Muscle layer of colon (tissue), 2 donors: ENCODE data around the gene CNTRL.

Experiments used
- H3K27ac ChIP-seq: one replicate; pipeline ENCODE4 v1.7.0; 2013; ENCODE audit warnings: low read depth, mild to moderate bottlenecking, low read length, moderate library complexity
- H3K27me3 ChIP-seq, 2 donors: one replicate each; pipeline ENCODE4 v1.7.0; 2013; ENCODE audit warnings: low read length in 2 of 2, mild to moderate bottlenecking in 2 of 2; ENCODE audit not compliant: insufficient read depth in 2 of 2, control insufficient read depth in 1 of 2
- H3K36me3 ChIP-seq: one replicate; pipeline ENCODE4 v1.7.0; 2013; ENCODE audit warnings: mild to moderate bottlenecking, low read length; ENCODE audit not compliant: insufficient read depth
- H3K4me1 ChIP-seq: one replicate; pipeline ENCODE4 v1.7.0; 2013; ENCODE audit warnings: mild to moderate bottlenecking, low read length; ENCODE audit not compliant: insufficient read depth
- H3K4me3 ChIP-seq, 2 donors: one replicate each; pipeline ENCODE4 v1.7.0; 2013; ENCODE audit warnings: low read length in 2 of 2, low read depth in 1 of 2, mild to moderate bottlenecking in 1 of 2, moderate library complexity in 1 of 2
- H3K9ac ChIP-seq: one replicate; pipeline ENCODE4 v1.7.0; 2013; ENCODE audit warnings: low read length
- H3K9me3 ChIP-seq: one replicate; pipeline ENCODE4 v1.7.0; 2013; ENCODE audit warnings: mild to moderate bottlenecking, low read length
- donor health status: abdominal sarcoma.
- donor health status: Adenocarcinoma of cecum.

The CNTRL gene

DNA sequence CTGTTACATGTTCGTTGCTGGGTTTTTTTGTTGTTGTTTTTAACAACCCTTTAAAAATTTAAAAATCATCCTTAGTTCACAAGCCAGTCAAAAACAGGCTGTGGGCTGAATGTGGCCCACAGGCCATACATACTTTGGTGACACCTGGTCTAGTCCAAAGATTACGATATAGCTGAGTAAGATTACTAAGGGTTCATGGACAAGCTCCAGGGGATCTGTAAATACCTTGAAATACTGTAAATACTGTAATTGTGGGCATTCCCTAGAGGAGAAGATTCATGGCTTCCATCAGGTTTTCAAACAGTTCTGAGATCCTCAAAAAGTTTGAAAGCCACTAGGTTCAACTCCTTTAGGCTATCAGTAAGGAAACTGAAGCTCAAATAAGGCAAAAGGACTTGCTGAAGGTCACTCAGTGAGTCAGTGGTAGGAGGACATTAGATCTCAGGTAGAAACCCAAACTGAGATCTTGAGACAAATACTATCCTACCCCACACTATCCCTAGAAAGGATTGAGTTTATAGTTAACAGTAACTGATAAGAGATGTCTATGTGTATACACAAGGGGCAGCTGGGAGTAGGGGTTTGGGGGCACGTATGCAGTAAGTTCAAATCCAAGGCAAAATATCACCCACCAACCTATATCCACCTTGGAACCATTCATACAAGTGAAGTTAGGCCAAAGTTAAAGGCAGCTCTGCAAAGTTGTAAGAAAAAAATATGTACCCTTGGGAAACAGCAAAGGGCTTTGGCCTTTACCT lies 109.1 kb downstream of the CNTRL start:
- Histone ChIP-seq H3K27me3 (no peaks in the 10 kb centered on the region), H3K4me3 (no peak overlapping the region), H3K4me1 (peaks cover 34% of the 10 kb centered on the region), H3K36me3 (peaks cover 34% of the 10 kb centered on the region), H3K9me3 (no peaks in the 10 kb centered on the region), H3K9ac (no peak overlapping the region), H3K27ac (no peak overlapping the region)

GRCh38 chr9:121184463-121184862 lies 109.7 kb downstream of the CNTRL start:
- no peaks in the 10 kb centered on the region for H3K9me3 ChIP-seq
- H3K36me3 ChIP-seq = peaks cover 32% of the 10 kb centered on the region
- no peak overlapping the region for H3K9ac ChIP-seq
- H3K4me3 ChIP-seq = no peak overlapping the region
- H3K4me1 ChIP-seq = peaks cover 37% of the 10 kb centered on the region
- no peak overlapping the region for H3K27ac ChIP-seq
- no peaks in the 10 kb centered on the region for H3K27me3 ChIP-seq

DNA sequence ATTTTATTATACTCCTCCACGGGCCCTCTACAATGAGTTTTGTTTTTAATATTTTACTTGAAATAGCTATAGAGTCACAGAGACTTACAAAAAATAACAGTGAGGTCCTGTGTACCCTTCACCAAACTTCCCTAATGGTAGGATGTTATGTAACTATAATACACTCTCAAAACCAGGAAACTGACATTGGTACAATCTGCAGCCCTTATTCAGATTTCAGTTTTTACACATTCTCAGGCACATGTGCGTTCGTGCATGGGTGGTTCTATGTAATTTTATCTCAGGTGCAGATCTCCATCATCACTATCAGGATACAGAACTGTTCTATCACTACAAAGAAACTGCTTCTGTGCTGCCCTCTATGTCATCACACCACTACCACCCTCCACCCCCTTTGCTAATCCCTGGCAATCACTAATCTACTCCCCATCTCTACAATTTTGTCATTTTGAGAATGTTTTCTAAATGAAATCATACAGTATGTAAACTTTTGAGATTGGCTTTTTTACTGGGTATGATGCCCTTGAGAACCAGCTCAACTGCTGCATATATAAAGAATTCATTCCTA lies 110.5 kb downstream of the CNTRL start:
- Histone ChIP-seq H3K9me3 (no peaks in the 10 kb centered on the region), H3K4me1 (peaks cover 29% of the 10 kb centered on the region), H3K9ac (no peak overlapping the region), H3K27me3 (no peaks in the 10 kb centered on the region), H3K36me3 (peaks cover 26% of the 10 kb centered on the region), H3K27ac (no peak overlapping the region), H3K4me3 (no peak overlapping the region)

DNA sequence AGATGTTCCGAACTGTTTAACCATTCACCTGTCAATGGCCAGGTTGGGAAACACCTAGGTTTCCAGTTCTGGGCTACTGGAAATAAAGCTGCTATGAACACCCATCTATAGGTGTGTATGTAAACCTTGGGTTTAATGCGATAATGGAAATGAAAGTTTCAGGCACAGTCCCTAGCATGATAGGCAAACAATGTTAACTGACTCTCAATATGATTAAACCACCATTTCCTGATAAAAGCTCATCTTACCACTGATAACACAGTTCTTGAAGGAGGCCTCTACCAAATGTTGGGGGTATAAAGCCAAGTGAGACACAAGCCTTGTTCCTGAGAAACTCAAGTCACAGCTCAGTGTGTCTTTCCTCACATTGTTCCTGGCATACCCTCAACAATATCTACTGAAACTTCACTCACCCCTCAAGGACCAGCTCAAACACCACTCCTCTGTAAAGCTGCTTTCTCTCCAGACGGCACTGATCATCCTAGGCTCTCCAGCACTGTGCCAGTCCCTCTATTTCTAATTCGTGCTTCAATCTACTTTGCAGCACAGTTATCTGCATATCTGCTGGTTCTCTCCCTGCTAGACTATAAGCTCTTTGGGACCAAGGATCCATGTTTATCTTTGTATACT lies 111.1 kb downstream of the CNTRL start:
- H3K9me3 ChIP-seq = no peaks in the 10 kb centered on the region
- no peak overlapping the region for H3K4me3 ChIP-seq
- H3K27ac ChIP-seq = no peak overlapping the region
- peaks cover 27% of the 10 kb centered on the region for H3K4me1 ChIP-seq
- H3K36me3 ChIP-seq = peaks cover 23% of the 10 kb centered on the region
- no peaks in the 10 kb centered on the region for H3K27me3 ChIP-seq
- no peak overlapping the region for H3K9ac ChIP-seq

GRCh38 chr9:121187636-121188305 lies 113.0 kb downstream of the CNTRL start:
- Histone ChIP-seq H3K4me1 (peaks cover 27% of the 10 kb centered on the region), H3K9me3 (no peaks in the 10 kb centered on the region), H3K4me3 (no peak overlapping the region), H3K27me3 (no peaks in the 10 kb centered on the region), H3K36me3 (peaks cover 16% of the 10 kb centered on the region), H3K27ac (no peak overlapping the region), H3K9ac (no peak overlapping the region)

DNA sequence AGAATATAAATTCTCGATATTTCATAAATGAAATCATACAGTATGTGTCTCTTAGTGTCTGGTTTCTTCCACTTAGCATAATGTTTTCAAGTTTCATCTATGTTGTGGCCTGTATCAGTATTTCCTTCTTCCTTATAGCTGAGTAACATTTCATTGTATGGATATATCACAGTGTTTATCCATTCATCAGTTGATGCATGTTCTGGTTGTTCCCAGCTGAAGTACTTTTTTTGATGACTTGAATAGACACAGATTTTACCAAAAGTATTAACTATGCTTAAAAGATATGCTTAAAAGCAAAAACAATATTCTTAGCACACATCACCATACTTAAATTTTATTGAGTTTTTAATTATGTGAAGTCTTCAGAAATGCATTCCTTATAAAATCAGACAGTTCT lies 114.3 kb downstream of the CNTRL start:
- no peak overlapping the region for H3K27ac ChIP-seq
- H3K9me3 ChIP-seq = no peaks in the 10 kb centered on the region
- H3K4me1 ChIP-seq = peaks cover 27% of the 10 kb centered on the region
- peaks cover 12% of the 10 kb centered on the region for H3K36me3 ChIP-seq
- no peak overlapping the region for H3K9ac ChIP-seq
- no peak overlapping the region for H3K4me3 ChIP-seq
- no peaks in the 10 kb centered on the region for H3K27me3 ChIP-seq

DNA sequence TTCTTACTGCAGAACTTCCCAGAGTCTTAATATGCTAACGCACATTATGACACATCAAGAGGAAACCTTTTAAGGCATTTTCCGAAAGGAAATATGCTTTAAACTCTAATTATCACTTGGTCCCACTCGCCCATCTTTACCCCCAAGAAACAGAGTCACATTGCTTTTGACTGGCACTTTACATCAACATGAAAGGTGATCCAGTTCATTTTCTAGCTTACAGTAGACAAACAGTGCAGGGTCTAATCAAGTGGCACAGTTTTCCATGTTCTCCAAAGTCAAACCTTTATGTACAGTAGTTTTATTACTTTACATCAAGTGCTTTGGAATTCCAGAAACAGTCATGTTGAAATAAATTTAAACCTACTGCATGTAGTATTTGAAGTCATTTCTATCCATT lies 114.9 kb downstream of the CNTRL start:
- Histone ChIP-seq H3K27me3 (no peaks in the 10 kb centered on the region), H3K9ac (no peak overlapping the region), H3K4me3 (no peak overlapping the region), H3K9me3 (no peaks in the 10 kb centered on the region), H3K4me1 (peaks cover 33% of the 10 kb centered on the region), H3K27ac (no peak overlapping the region), H3K36me3 (peaks cover 8% of the 10 kb centered on the region)

GRCh38 chr9:121191235-121191634 lies 116.5 kb downstream of the CNTRL start:
- H3K36me3 ChIP-seq = peaks cover under 1% of the 10 kb centered on the region
- no peaks in the 10 kb centered on the region for H3K27me3 ChIP-seq
- peaks cover 44% of the 10 kb centered on the region for H3K4me1 ChIP-seq
- no peak overlapping the region for H3K27ac ChIP-seq
- H3K4me3 ChIP-seq = no peak overlapping the region
- H3K9me3 ChIP-seq = no peaks in the 10 kb centered on the region
- no peak overlapping the region for H3K9ac ChIP-seq

GRCh38 chr9:121192518-121192917 lies 117.8 kb downstream of the CNTRL start:
- H3K9me3 ChIP-seq = no peaks in the 10 kb centered on the region
- H3K27me3 ChIP-seq = no peaks in the 10 kb centered on the region
- H3K27ac ChIP-seq = no peak overlapping the region
- H3K4me3 ChIP-seq = no peak overlapping the region
- no peaks in the 10 kb centered on the region for H3K36me3 ChIP-seq
- H3K9ac ChIP-seq = no peak overlapping the region
- peaks cover 47% of the 10 kb centered on the region for H3K4me1 ChIP-seq

DNA sequence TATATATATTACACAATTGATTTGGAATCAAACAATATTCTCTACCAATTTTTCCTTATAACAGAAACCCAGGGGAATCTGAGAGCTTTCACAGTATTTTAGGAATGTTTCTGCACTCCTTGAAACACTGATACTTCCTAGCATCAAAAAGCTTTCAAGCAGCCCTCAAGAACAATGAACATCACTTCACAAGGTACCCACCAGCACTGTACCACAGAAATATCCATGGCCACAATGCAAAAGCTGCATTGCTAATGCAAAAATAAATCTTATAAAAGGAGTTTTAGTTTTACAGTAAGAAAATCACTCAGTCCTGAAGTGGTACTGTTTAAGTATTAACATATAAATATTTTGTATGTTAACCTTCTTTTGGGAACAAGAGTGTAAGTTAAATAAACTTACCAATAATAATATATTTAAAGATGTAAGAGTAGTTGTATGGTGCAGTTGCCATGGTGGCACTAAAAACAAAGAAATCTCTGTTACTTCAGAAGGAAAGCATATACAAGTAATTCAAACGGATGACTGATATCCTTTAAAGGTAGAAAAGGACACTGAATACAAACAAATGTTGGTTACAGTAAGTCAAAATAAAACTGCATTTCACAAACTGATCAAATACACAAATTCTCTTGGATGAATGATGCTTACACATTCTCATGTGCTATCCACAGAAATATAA lies 118.3 kb downstream of the CNTRL start:
- H3K9me3 ChIP-seq = no peaks in the 10 kb centered on the region
- no peaks in the 10 kb centered on the region for H3K36me3 ChIP-seq
- no peak overlapping the region for H3K9ac ChIP-seq
- peaks cover 47% of the 10 kb centered on the region for H3K4me1 ChIP-seq
- H3K4me3 ChIP-seq = no peak overlapping the region
- H3K27ac ChIP-seq = no peak overlapping the region
- no peaks in the 10 kb centered on the region for H3K27me3 ChIP-seq

GRCh38 chr9:121194730-121195129 lies 120.0 kb downstream of the CNTRL start:
- H3K27ac ChIP-seq = no peak overlapping the region
- peaks cover 59% of the 10 kb centered on the region for H3K4me1 ChIP-seq
- no peak overlapping the region for H3K9ac ChIP-seq
- no peaks in the 10 kb centered on the region for H3K36me3 ChIP-seq
- no peak overlapping the region for H3K4me3 ChIP-seq
- no peaks in the 10 kb centered on the region for H3K9me3 ChIP-seq
- no peaks in the 10 kb centered on the region for H3K27me3 ChIP-seq
